Occipital lobe (tissue), 2 donors: ENCODE data around the gene LUC7L2. TPM values are rescaled to one million over a fixed set of nuclear protein-coding genes. Genes with fewer than 3 reads are reported as not detected.
"Not testable (repeated sequence)": the region's sequence is repeated elsewhere in the genome, so short reads cannot be mapped to it uniquely, and the experiment has no call there.

Source experiments
- DNase-seq: peaks from one replicate; lab custom pipeline; 2025; lab: John Stamatoyannopoulos, UW
- total RNA-seq: library from RNA; depleted of rRNA; stranded (reverse); fragments of >200 nt; gene quantifications from one replicate; pipeline ENCODE4 v1.2.3, GENCODE V29; 2014

LUC7L2 gene
- total RNA-seq, 1 donor from 2014 or later = 51.3 TPM

- no peak for DNase-seq
These were observed 5.0 kb upstream of the LUC7L2 start for GRCh38 chr7:139354729-139355128.

GRCh38 chr7:139355320-139355719 lies 4.4 kb upstream of the LUC7L2 start:
- DNase-seq = no peak

GRCh38 chr7:139357729-139358506 lies 1.8 kb upstream of the LUC7L2 start:
- DNase-seq = not testable (repeated sequence)

GRCh38 chr7:139358541-139359365 lies 941 bp upstream of the LUC7L2 start:
- no peak for DNase-seq

GRCh38 chr7:139360210-139360947 lies 685 bp downstream of the LUC7L2 start:
- DNase-seq = peak; percentile 97

- DNase-seq = no peak
These were observed 1.2 kb downstream of the LUC7L2 start for GRCh38 chr7:139360948-139361307.

GRCh38 chr7:139361523-139361922 lies 1.8 kb downstream of the LUC7L2 start:
- no peak for DNase-seq

GRCh38 chr7:139362302-139362701 lies 2.6 kb downstream of the LUC7L2 start:
- no peak for DNase-seq

GRCh38 chr7:139362981-139363380 lies 3.3 kb downstream of the LUC7L2 start:
- DNase-seq = no peak

GRCh38 chr7:139365336-139365735 lies 5.6 kb downstream of the LUC7L2 start:
- DNase-seq = no peak

- DNase-seq = no peak
These were observed 6.7 kb downstream of the LUC7L2 start for GRCh38 chr7:139366400-139366799.

- DNase-seq = no peak
These were observed 7.9 kb downstream of the LUC7L2 start for GRCh38 chr7:139367438-139368155.

GRCh38 chr7:139370301-139370942 lies 10.7 kb downstream of the LUC7L2 start:
- DNase-seq = no peak

GRCh38 chr7:139370943-139371313 lies 11.2 kb downstream of the LUC7L2 start:
- no peak for DNase-seq

- DNase-seq = no peak
These were observed 14.6 kb downstream of the LUC7L2 start for GRCh38 chr7:139374246-139374645.

- DNase-seq = no peak
These were observed 22.7 kb downstream of the LUC7L2 start for GRCh38 chr7:139382439-139382838.

GRCh38 chr7:139384611-139385010 lies 24.9 kb downstream of the LUC7L2 start:
- DNase-seq = no peak

- no peak for DNase-seq
These were observed 27.9 kb downstream of the LUC7L2 start for GRCh38 chr7:139387594-139387993.

- DNase-seq = no peak
These were observed 29.4 kb downstream of the LUC7L2 start for GRCh38 chr7:139389091-139389490.

GRCh38 chr7:139389774-139390173 lies 30.1 kb downstream of the LUC7L2 start:
- no peak for DNase-seq

GRCh38 chr7:139393621-139394211 lies 34.0 kb downstream of the LUC7L2 start:
- no peak for DNase-seq
